ENCODE measurements around the gene LRCH1.
A peak's percentile ranks its signal among the peaks of the same experiment; 100 is the strongest.

The LRCH1 gene

DNA sequence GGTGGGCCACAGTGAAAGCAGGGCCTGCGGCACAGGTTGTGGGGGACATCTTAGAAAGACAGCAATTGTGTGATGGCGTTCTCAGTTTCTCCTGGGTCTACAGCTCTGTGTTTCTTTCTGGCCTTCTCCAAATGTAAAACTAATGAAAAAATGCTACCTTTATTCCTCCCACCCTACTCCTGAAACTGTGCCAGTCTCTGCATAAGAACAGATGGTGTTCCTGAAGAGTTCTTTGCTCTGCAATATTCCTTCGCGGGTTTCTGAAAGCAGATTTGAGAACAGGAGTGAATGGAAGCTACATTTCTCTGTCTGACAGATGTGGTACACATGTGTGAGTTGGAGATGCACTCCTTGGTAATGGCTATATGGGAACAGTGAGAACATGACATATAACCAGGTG is 18.0 kb upstream of the LRCH1 start:
- no peak for DNase-seq

DNA sequence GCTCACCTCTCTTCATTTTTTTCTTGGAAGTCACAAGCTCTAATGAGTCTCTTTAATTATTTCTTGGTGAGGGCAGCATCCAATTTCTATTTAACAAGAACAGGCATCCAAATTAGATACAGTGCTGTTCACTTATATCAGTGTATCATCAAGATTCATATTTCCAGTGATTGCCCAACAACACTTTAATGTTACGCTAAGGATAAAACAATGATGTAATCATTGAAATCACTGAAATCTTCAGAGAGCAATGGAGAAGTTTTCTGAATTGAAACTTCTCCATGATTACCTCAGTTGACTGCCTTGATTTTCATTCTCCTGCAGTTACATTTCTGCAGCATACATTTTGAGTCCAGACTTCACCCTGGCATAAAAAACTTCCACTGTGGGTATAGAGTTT is 17.1 kb upstream of the LRCH1 start:
- no peak for DNase-seq

DNA sequence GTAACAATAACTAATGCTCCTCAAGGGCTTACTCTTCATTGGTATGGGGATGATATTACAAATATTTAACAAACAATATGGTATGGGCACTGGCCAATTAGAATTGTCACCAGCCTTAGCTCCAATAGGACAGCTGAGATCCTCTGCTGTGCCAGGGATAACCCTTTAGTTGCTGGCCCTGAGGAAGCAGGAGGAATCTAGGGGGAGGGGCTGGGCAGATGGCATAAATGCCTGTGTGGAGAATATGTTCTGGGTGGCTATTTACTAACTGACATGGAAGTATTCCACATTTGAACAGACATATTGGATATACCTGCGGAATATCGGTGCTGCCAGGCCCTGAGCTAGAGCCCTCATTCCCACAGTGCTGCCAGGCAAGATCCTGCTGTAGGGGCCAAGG is 16.6 kb upstream of the LRCH1 start:
- no peak for DNase-seq

GRCh38 chr13:46539231-46539630 is 13.7 kb upstream of the LRCH1 start:
- DNase-seq, result no peak

DNA sequence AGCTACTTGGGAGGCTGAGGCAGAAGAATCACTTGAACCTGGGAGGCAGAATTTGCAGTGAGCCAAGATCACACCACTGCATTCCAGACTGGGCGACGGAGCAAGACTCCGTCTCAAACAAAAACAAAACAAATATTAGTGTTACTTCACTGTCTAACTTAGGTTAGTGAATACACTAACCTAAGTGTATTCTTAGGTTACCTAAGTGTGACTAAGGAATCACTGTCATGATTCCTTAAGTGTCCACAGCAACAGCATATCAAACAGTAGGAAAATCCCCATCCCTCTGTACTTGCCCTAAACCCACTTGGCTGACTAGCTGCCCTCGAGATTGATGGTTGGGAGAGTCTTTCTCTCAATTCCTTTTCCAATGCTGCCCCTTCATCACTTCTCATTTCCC is 11.8 kb upstream of the LRCH1 start:
- no peak for DNase-seq

DNA sequence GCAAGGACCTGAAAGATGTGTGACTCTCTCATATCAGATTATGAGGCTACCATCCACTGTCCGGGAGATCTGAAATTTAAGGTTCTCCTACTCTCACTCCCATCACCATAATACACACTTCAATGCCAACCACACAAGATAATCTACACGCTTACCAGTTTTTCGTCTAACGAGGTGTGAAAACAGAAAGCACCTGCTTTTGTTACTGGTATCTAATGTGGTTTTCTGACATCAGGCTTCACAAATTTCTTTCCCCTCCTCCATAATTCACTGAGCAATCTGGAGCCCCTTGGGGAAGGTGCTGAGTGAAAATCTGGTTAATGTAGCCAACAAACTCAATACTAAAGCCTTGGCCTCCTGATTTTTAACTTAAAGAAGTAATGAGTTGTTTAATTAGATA is 10.1 kb upstream of the LRCH1 start:
- DNase-seq, result no peak

- DNase-seq, result no peak
Measured at GRCh38 chr13:46543287-46543686, 9.7 kb upstream of the LRCH1 start.

DNA sequence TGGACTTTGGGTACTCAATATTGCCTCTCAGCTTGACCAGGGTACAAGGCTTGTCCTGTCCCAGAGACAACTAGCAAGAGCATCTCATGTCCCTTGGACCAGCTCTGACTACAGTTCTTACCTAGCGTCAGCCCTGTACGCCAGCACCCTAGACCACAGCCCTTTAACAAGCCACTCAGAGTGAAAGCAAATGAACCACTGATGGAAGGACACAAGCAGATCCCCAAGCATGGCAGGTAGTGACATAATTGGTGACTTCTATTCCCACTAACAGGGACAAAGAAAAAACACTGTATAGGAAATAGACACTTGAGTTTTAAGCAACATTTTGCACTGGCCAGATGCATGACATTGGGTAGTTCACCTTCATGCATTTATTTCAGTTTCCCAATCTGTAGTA is 8.8 kb upstream of the LRCH1 start:
- no peak for DNase-seq

DNA sequence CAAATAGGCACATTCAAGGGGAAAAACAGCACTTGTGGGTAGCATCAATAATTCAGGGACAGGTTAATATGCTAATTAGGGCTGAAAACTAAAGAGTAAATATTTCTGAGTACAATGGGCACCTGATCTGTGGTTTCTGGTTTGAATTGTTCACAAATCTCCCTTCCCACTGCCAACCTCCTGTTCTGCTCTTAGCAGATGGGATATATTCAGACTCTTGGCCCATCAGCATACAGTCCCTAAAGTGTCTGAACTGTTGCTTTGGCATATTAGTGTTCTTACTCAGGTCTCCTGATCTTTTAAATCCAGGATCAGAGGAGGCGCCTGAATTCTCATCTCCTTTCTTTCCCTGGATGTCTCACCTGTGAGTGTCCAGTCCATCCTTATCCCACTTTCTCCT is 8.2 kb upstream of the LRCH1 start:
- DNase-seq, result no peak

- no peak for DNase-seq
Measured at GRCh38 chr13:46546084-46546768, 6.7 kb upstream of the LRCH1 start.

DNA sequence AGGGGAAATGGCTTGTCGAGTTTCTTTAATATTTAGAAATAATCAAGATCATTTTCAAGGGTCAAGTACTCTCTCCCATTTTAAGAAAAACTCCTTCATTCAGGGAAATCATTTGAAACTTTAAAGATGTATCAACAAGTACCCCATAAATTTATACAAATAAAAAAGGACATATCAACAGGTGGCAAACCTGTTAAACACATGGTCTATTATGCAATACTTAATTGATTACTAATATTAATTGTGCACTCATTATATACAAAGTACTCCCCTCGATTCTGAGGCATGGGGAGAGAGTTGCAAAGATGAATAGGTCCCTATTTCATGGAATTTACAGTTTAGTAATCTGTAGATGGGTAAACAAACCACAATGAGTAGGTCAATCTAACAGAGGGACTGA is 2.1 kb upstream of the LRCH1 start:
- DNase-seq, result no peak

DNA sequence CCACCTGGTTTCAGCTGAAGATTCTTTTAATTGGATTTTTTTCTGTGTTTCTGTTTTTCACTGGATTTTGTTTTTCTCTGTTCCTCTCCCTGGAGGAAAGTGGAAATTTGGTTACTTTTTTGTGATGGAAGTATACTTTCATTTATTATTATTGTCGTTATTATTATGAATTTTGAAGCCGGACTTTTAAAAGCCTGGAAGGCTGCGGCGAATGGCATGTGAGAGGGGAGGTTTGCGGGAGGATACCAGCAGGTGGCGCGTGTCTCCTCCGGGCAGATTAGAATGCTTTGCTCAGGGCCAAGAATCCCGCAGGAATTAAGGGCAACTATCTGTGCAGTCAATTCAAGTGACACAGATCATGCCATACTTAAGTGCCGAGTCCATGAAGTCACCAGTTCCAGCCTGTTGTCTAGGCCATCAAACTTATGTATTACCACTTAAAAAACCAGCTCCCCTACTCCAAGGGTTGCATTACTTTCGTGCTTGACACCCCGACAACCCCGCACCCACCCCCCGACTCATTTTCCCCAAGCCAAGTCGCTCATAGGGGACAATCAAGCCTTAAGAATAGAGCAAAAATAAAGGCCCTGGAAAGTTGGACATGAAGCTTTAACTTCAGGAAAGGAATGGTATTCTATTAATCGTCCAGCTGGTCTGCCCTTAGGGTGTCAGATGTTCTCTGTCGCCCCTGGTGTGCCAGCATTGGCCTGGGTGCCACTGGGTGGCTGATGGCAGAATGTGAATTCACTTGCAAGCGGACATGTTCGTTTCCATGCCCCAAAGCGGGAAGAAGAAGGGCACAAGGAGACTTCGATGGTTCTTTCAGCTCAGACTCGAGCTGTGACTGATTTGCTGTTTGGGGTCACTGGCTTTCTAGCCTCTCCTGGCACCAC is 1.3 kb upstream of the LRCH1 start:
- DNase-seq, result peak; percentile 86

DNA sequence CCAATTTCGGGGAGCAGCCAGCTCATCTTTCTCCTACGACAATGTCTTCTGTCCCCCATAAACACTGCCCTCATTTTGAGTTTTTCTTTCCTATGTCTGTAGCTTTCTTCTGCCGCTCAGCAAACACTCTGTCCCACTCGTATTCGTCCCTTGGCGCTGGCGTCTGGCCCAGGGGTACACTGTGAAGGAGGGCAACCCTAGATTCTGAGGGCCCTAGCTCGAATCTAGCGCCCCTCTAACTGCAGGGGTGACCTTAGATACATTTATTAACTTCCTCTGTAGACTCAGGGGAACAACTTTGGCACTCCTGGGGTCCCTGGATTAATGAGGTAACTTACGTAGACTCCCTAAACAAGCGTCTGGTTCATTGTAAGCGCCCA is 677 bp upstream of the LRCH1 start:
- DNase-seq, result no peak

GRCh38 chr13:46553521-46553885 is 533 bp downstream of the LRCH1 start:
- DNase-seq, result no peak

- peak; percentile 86 for DNase-seq
Measured at GRCh38 chr13:46553886-46554858, 1.2 kb downstream of the LRCH1 start.

- no peak for DNase-seq
Measured at GRCh38 chr13:46554951-46555350, 2.0 kb downstream of the LRCH1 start.

- DNase-seq, result no peak
Measured at GRCh38 chr13:46555722-46556417, 2.9 kb downstream of the LRCH1 start.

DNA sequence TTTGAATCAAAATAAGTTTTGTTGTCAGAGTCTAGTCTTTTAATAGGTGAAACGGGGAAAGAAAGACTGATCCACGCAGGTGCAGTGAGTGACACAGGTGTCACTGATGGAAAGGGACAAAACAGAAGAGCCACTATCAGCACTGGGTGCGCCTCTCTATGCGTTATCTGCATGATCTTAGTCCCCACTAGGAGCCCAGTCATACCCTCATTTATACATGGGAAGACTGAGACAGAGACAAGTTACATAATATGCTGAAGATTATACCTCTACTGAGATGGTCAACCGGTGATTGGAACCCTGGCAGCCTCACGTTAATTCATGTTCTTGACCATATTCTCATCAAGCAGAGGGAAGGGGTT is 3.4 kb downstream of the LRCH1 start:
- no peak for DNase-seq

DNA sequence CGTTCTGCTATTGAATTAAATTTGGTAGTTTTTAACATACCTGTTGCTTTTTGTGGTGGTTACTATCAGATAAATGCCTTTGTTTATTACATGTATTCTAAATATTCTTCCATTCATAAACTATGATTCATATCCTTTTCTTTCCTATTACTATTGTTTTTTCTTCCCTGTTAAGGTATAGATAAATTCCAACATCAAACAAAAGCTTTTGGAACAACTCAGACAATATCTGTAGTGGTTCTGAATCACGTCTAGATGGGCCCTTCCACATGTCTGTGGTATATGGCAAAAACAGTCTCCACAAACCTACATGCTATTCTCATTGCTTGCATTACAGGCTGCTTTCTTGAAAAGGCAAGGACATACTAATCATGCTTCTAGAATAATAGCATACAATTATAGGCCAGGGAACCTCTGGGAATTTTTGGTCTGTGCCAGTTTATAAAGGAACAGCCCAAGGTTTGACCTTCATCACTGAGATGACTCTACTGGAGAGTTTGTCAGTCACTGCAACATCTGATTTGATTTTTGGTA is 6.4 kb downstream of the LRCH1 start:
- DNase-seq, result no peak

GRCh38 chr13:46560778-46561177 is 7.8 kb downstream of the LRCH1 start:
- no peak for DNase-seq

- DNase-seq, result no peak
Measured at GRCh38 chr13:46561286-46561685, 8.3 kb downstream of the LRCH1 start.

DNA sequence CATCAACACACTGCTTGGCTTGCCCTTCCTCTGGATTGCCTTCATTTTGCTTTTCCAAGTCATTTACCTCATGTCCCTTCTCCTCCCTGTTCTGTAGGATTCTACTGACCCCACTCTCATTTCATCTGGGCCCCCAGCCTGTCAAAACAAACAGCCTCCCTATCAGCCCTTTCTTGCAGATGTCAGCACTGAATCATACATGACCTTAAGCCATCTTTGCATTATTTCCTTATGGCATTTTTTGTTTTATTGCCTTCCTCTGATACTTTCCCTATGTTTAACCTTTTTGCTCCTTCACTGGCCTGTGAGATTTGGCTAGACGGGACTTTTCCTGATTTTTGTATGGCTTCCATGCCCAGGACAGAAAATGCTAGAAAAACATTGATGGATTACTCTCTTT is 8.7 kb downstream of the LRCH1 start:
- DNase-seq, result no peak

Measured in fibroblast of skin of scalp (primary cell).